Measurements from ENCODE around the gene MACC1.

DNA sequence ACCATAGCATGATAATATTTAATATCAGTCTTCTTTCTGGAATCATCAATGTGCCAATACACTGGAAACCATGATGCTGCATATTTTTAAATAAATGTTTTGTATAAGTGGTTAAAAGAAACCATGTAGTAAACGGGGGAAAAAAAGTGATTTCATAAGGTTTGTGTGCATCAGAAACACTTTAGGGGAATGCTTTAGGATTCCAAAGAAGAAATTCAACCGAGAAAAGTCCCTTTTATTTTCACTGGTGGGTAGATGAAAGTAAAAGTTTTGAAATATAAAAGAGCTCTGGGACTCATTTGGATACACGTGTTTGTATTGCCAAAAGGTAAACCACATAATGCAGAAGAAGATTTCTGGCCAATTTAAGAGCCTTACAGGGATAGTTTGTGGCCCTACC is 11.9 kb upstream of the MACC1 start:
- TF ChIP-seq, protein P1, sequence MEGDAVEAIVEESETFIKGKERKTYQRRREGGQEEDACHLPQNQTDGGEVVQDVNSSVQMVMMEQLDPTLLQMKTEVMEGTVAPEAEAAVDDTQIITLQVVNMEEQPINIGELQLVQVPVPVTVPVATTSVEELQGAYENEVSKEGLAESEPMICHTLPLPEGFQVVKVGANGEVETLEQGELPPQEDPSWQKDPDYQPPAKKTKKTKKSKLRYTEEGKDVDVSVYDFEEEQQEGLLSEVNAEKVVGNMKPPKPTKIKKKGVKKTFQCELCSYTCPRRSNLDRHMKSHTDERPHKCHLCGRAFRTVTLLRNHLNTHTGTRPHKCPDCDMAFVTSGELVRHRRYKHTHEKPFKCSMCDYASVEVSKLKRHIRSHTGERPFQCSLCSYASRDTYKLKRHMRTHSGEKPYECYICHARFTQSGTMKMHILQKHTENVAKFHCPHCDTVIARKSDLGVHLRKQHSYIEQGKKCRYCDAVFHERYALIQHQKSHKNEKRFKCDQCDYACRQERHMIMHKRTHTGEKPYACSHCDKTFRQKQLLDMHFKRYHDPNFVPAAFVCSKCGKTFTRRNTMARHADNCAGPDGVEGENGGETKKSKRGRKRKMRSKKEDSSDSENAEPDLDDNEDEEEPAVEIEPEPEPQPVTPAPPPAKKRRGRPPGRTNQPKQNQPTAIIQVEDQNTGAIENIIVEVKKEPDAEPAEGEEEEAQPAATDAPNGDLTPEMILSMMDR (IDR thresholded peaks at IDR 0.05) = no peak
- no peak for TF ChIP-seq EZH2 (IDR thresholded peaks at IDR 0.05; ENCODE audit: borderline replicate concordance, insufficient read depth, low read depth, low read length, poor library complexity, severe bottlenecking)
